SU-DHL-6 (cell line): Measurements from ENCODE around the gene SRSF5.

Experiments used
- H2AFZ ChIP-seq: fragments of 200-600 bp; sonication (generic); 2 replicates; pipeline ENCODE4 v1.6.1; 2014; ENCODE audit warnings: low read depth, mild to moderate bottlenecking, moderate library complexity, mixed read lengths, antibody characterized with exemption, low read length; ENCODE audit not compliant: severe bottlenecking
- H3F3A ChIP-seq: fragments of 200-600 bp; shearing (Covaris generic); 2 replicates; pipeline ENCODE4 v1.6.0; 2016; ENCODE audit warnings: antibody characterized with exemption, mild to moderate bottlenecking; ENCODE audit not compliant: insufficient read depth
- H3K27ac ChIP-seq: fragments of 200-600 bp; sonication (generic); 2 replicates; pipeline ENCODE4 v1.5.1; 2016; ENCODE audit warnings: low read depth, mild to moderate bottlenecking, low read length, moderate library complexity, mixed read lengths
- H3K27me3 ChIP-seq: fragments of 200-600 bp; sonication (generic), shearing (Covaris generic); 2 replicates; pipeline ENCODE4 v1.6.0; 2014; ENCODE audit warnings: mild to moderate bottlenecking, low read length
- H3K36me3 ChIP-seq: fragments of 200-600 bp; sonication (generic); 2 replicates; pipeline ENCODE4 v1.6.1; 2014; ENCODE audit warnings: mild to moderate bottlenecking, low read length, mixed read lengths
- H3K4me2 ChIP-seq: fragments of 300-600, 200-600 bp; shearing (Covaris generic), sonication (generic); 2 replicates; pipeline ENCODE4 v1.6.0; 2014; ENCODE audit warnings: low read length, low read depth, mild to moderate bottlenecking; ENCODE audit not compliant: poor library complexity, severe bottlenecking
- H3K4me3 ChIP-seq: fragments of 200-600 bp; sonication (generic); 2 replicates; pipeline ENCODE4 v1.5.1; 2014; ENCODE audit warnings: antibody characterized with exemption, low read length, mild to moderate bottlenecking, mixed read lengths; ENCODE audit not compliant: insufficient read depth, poor library complexity, severe bottlenecking
- H3K79me2 ChIP-seq: fragments of 200-600 bp; sonication (generic); 2 replicates; pipeline ENCODE4 v1.6.1; 2014; ENCODE audit warnings: mild to moderate bottlenecking, low read length, moderate library complexity; ENCODE audit not compliant: insufficient read depth
- H3K9ac ChIP-seq: fragments of 200-600 bp; sonication (generic); 2 replicates; pipeline ENCODE4 v1.7.0; 2014; ENCODE audit warnings: mild to moderate bottlenecking, low read length
- H3K9me2 ChIP-seq: fragments of 200-600 bp; sonication (generic); replicated peaks from 2 replicates; pipeline ENCODE4 v1.6.1; 2014; ENCODE audit warnings: low read length; ENCODE audit not compliant: insufficient read depth
- H3K9me3 ChIP-seq: fragments of 200-600 bp; sonication (generic); 2 replicates; pipeline ENCODE4 v1.6.1; 2014; ENCODE audit warnings: low read length, mixed read lengths; ENCODE audit not compliant: insufficient read depth
- H4K20me1 ChIP-seq: fragments of 200-600 bp; sonication (generic); 2 replicates; pipeline ENCODE4 v1.6.1; 2014; ENCODE audit warnings: low read depth, mild to moderate bottlenecking, antibody characterized with exemption, low read length, moderate library complexity, mixed read lengths
- EZH2phosphoT487 ChIP-seq: fragments of 200-600 bp; sonication (generic), shearing (Covaris generic); conservative IDR thresholded peaks from 2 replicates; pipeline ENCODE4 v1.6.1; 2018; ENCODE audit warnings: mild to moderate bottlenecking, antibody characterized with exemption, low read length, moderate library complexity, mixed read lengths
- TF ChIP-seq, protein P1 (sequence below): fragments of 200-600 bp; sonication (generic); IDR thresholded peaks from one replicate; pipeline ENCODE4 v1.5.1; 2017; ENCODE audit warnings: antibody characterized with exemption, mild to moderate bottlenecking, low read length, moderate library complexity; ENCODE audit not compliant: insufficient read depth, poor library complexity, severe bottlenecking

The SRSF5 gene

DNA sequence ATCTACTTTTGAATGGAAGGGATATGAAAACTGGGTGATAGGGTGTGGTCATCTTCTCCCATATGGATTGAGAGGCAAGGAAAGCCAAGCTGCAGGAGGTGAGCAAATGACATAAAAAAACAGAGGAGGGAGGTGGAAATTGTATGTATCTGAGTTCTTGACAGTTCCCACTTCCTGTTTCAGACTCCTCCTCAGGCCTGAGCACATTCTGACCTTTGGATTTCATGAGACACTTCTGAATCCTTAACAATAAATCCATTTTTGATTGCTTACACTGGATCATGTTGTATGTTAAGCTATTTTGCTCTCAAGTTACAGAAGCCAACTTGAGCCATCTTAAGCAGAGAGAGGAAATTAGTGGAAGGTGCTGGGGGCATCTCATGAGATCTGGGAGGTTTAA lies 11.6 kb upstream of the SRSF5 start:
- Histone ChIP-seq H3K4me3 (no peak overlapping the region), H3K36me3 (no peaks in the 10 kb centered on the region), H3K9ac (no peak overlapping the region), H3K9me3 (no peaks in the 10 kb centered on the region), H3K27ac (no peak overlapping the region), H4K20me1 (no peaks in the 10 kb centered on the region), H3K9me2 (no peaks in the 10 kb centered on the region), H3K79me2 (no peaks in the 10 kb centered on the region), H2AFZ (peak overlapping the region; percentile 5), H3K27me3 (no peaks in the 10 kb centered on the region), H3K4me2 (no peak overlapping the region), H3F3A (no peaks in the 10 kb centered on the region)
- no peak for TF ChIP-seq EZH2phosphoT487
- TF ChIP-seq, protein P1, sequence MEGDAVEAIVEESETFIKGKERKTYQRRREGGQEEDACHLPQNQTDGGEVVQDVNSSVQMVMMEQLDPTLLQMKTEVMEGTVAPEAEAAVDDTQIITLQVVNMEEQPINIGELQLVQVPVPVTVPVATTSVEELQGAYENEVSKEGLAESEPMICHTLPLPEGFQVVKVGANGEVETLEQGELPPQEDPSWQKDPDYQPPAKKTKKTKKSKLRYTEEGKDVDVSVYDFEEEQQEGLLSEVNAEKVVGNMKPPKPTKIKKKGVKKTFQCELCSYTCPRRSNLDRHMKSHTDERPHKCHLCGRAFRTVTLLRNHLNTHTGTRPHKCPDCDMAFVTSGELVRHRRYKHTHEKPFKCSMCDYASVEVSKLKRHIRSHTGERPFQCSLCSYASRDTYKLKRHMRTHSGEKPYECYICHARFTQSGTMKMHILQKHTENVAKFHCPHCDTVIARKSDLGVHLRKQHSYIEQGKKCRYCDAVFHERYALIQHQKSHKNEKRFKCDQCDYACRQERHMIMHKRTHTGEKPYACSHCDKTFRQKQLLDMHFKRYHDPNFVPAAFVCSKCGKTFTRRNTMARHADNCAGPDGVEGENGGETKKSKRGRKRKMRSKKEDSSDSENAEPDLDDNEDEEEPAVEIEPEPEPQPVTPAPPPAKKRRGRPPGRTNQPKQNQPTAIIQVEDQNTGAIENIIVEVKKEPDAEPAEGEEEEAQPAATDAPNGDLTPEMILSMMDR: no peak

DNA sequence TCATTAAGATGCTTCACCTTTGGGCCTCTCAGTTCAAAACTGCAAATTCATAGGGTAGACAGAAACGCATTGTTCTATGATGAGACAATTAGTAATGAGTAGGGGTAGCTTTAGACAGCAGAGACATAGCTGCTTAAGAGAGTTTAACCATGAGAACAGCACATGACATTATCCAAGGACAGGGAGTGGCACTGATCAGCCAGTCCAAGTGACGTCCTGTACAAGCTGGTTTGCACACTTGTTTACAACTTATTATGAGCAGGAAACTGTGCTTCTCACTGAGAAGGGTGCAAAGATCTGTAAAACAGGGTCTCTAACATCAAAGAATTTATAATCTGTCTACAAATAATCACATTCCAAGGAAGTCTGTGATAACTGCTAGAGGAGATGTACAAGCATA lies 11.2 kb upstream of the SRSF5 start:
- H3K4me2 ChIP-seq: no peak overlapping the region
- no peak overlapping the region for H3K27ac ChIP-seq
- no peaks in the 10 kb centered on the region for H3K27me3 ChIP-seq
- H3K79me2 ChIP-seq: no peaks in the 10 kb centered on the region
- no peaks in the 10 kb centered on the region for H3K9me2 ChIP-seq
- peak overlapping the region; percentile 5 for H2AFZ ChIP-seq
- H3K4me3 ChIP-seq: no peak overlapping the region
- TF ChIP-seq, protein P1: no peak
- TF ChIP-seq EZH2phosphoT487: no peak
- no peaks in the 10 kb centered on the region for H4K20me1 ChIP-seq
- H3K9ac ChIP-seq: no peak overlapping the region
- no peaks in the 10 kb centered on the region for H3K36me3 ChIP-seq
- no peaks in the 10 kb centered on the region for H3F3A ChIP-seq
- no peaks in the 10 kb centered on the region for H3K9me3 ChIP-seq

DNA sequence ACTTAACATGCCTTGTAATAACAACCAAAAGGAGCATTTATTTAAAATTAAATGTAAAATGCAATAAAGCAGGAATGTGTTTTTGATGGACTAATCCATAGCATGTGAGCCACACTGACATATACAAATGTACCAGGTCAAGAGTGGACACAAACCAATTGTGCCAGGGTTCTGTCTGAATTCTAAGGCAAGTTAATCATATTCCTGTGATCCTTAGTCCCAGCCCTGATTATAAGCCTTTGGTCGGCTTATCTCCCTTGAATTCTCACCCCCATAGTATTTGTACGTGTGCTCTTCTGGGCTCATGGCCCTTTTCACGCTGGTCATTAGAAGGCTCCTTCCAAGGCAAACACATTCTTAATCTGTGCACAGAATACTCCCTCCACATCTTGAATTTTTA lies 10.6 kb upstream of the SRSF5 start:
- no peak overlapping the region for H3K4me2 ChIP-seq
- no peaks in the 10 kb centered on the region for H3K9me3 ChIP-seq
- no peaks in the 10 kb centered on the region for H4K20me1 ChIP-seq
- no peak overlapping the region for H3K27ac ChIP-seq
- H3K9ac ChIP-seq: no peak overlapping the region
- no peaks in the 10 kb centered on the region for H3K27me3 ChIP-seq
- TF ChIP-seq, protein P1: no peak
- no peak for TF ChIP-seq EZH2phosphoT487
- no peak overlapping the region for H2AFZ ChIP-seq
- no peaks in the 10 kb centered on the region for H3F3A ChIP-seq
- H3K36me3 ChIP-seq: no peaks in the 10 kb centered on the region
- H3K9me2 ChIP-seq: no peaks in the 10 kb centered on the region
- no peak overlapping the region for H3K4me3 ChIP-seq
- H3K79me2 ChIP-seq: no peaks in the 10 kb centered on the region

DNA sequence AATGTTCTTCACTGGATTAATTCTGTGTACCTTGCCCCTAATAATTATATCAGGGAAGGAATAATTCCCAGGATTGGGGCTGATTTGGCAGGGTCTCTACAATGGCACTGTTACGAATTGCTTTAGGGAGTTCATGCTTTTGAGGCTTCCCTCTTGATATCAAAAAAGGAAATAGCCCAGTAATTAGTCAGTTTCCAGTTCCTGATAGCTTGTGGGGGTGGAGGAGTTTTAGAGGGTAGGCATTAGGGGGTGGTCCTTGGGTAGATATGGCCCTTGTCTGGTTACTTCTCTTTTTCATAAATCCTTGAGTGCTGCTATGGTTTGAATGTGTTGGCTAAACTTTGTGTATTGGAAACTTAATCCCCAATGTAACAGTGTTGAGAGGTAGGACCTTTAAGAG lies 6.1 kb upstream of the SRSF5 start:
- H3K4me2 ChIP-seq: no peak overlapping the region
- no peaks in the 10 kb centered on the region for H3K9me3 ChIP-seq
- no peaks in the 10 kb centered on the region for H4K20me1 ChIP-seq
- TF ChIP-seq, protein P1: no peak
- TF ChIP-seq EZH2phosphoT487: no peak
- H2AFZ ChIP-seq: no peak overlapping the region
- peaks cover 3% of the 10 kb centered on the region; the same call in 1 of the 2 replicates for H3F3A ChIP-seq
- no peaks in the 10 kb centered on the region for H3K9me2 ChIP-seq
- H3K9ac ChIP-seq: no peak overlapping the region
- H3K4me3 ChIP-seq: no peak overlapping the region
- H3K79me2 ChIP-seq: no peaks in the 10 kb centered on the region
- H3K36me3 ChIP-seq: no peaks in the 10 kb centered on the region
- H3K27me3 ChIP-seq: no peaks in the 10 kb centered on the region
- no peak overlapping the region for H3K27ac ChIP-seq
